ENCODE measurements around the gene MOB3B.

The MOB3B gene

DNA sequence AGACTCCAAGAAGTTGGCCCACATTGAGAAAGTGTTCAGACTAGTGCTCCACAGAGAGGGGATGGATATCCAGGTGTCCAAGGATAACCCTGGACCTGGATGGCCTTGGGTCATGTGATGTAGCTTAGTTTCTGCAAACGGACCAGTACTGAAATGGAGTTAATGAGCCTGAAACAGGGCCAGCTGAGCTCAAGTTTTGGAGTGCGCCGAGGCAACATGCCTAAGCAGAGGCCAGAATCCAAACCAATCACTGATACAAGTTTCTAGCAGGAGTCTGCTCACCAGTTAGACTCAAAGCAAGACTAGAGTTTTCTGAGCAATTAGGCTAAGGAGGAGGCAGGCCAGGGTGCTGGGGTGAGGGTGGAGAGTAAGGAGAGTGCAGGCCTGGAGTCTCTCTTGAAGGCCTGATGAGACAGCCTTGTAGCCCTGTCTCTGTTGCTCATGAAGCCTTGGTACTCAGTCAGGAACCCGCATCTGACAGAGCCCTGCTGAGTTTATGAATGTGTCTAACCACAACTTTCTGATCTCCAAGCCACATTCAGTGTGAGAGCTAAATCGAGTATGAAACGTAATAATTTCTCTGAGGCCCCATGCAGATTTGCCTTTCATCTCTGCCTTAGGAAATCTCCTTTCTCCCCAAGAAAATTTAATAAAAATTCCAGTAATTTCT is 163.8 kb downstream of the MOB3B start:
- peak; percentile 37 to 47 for DNase-seq (ENCODE audit: low read depth in 2 of 2)

DNA sequence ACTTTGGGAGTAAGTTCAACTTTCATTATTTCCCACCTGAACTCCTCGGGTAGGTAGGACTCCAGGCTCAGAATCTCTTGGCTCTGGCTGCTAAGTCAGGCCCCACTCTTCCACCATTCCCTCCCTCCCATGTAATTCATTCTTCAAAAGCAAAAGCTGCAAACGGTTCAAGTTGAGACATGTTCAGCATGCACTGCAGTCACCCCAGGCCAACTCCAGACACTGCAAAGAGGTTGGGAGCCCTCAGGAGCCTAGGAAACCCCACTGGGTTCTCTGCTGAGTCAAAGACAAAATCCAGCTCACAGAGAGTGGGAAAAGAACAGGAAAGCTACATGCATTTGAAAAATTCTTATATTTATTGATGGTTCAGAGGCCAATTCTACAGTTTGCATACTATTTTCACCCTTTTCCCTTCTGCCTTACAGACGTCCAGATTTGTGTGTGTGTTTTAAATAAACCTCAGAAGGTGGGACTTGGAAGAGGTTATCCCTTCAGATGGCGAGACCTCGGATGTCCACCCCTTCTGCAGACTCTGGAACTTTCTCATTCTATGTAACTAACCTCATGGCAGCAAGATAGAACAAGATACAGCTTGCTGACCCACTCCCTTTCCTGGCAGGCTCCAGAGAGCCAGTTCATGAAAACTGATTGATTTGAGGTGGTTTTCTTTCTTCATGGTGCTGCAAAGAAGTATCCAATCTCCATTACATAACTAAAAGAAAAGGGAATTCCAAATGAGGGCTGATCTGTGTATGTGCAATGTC is 167.0 kb downstream of the MOB3B start:
- no peak for DNase-seq (ENCODE audit: low read depth in 2 of 2)

DNA sequence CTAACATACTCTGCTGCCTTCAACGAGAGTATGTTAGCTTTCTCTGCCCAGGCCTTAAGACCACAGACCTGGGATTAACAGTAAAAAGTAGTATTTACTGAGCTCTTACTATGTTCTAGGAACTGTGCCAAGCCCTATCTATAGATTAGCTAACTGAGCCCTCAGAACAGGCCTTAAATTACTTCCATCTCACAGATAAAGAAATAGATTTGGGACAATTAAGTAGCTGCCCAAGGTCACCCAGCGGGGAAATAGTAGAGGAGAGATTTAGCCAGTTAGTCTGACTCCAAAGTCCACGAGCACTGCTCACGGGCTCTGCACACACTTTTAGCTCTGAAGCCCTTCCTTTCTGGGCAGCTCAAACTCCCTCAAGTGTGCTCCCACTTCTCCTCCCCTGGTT is 168.1 kb downstream of the MOB3B start:
- no peak for DNase-seq (ENCODE audit: low read depth in 2 of 2)

DNA sequence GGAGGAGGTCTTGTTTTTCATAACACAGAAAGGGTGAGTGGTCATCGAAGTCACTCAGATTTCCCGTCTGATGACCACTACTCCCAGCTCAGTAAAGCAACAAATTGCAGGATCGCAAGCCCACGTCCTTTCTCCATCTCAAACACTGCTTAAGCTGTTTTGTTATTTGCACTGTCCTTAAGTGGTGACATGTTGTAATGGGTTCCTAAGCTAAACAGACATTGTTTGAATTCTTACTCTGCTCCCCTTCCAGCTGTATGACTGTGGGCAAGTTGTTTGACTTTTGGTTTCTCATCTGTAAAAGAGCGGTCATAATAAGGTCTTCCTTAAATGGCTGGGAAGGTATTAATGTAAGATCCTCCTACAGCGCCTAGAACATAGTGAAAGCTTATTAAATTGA is 169.9 kb downstream of the MOB3B start:
- no peak for DNase-seq (ENCODE audit: low read depth in 2 of 2)

DNA sequence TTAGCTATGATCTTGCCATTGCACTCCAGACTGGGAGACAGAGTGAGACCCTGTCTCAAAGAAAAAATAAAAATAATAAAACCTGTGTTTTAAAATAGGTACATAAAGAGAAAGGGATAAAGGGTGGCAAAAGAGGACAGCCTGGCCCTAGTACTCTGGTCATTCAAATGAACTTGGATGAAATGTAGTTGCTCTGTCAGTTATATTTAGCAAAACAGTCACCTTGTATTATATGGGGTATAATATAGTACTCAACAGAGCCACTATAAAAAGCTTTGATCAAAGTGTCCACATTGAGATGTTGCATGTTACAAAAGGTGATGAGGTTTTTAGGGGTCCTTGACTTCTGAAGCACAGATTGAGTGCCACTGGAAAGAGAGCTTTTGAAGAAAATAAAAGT is 171.6 kb downstream of the MOB3B start:
- no peak for DNase-seq (ENCODE audit: low read depth in 2 of 2)

DNA sequence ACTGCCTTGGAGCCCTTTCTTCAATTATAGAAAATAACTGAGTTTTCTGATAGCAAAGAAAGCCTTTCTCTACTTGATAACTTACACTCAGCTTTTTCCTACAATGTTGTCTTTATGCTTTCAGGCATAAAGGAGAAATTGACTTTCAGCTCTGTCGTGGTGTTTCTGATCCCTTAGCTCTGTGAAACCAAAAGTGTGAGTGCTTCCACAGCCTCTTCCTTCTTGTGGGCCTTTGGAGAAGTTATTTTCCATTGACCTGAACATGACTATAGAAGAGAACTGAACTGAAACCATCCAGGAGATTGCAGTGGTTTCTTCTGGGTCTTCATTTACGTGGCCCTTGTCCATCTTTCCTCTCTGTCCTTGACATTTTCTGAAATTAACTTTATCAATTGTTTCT is 173.2 kb downstream of the MOB3B start:
- DNase-seq (ENCODE audit: low read depth in 2 of 2), result no peak

DNA sequence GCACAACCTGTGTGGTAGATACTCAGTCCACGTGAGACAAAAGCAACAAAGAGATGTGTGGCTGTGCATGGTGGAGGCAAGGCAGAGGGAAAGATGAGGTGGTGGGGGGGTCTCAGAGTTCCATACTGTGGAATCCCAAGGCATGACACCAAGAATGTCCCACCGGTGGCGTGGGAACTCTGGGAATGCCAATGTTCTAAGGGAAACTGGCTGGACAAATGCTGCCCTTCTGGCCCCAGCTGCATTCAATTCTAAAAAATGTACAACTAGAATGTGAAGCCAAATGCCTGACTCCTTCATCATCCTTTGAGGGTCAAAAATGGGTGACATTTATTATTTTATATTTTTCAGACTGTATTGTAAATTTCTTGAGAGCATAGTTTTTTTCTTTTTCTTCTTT is 174.4 kb downstream of the MOB3B start:
- no peak for DNase-seq (ENCODE audit: low read depth in 2 of 2)

DNA sequence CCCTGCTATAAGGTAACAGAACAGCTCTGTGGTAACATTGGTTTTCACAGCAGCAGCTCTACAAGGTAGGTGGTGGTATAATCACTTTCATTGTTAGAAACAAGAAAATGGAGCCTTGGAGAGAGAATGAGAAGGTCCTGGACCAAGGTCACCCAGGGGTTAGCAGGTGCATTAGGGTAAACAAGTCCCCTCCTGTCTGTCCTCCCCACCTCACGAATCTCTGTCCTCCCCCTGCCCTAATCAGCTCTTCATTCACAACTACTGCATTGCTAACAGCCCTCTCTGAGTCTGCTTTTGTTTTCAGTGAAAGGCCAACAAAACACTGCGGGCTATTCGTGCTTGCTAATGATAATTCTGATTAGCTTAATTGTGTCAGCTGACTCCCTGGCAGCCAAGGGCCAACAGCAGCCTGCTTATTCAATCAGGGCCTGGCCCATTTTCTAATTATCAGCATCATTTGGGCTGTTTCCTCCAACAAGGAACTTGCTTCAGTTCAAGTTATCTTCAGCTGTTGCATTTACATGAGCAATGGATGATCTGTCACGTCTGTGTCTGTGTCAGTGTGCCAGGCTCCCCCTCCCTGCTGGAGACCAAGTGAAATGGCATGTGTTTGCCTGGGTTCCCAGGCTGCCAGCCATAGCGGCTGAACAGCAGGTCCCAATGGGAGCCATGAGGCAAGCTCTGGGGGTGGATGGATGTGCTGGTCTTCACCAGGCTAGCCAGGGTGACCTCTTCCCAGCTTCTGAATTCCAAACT is 176.0 kb downstream of the MOB3B start:
- DNase-seq (ENCODE audit: low read depth in 2 of 2), result no peak

DNA sequence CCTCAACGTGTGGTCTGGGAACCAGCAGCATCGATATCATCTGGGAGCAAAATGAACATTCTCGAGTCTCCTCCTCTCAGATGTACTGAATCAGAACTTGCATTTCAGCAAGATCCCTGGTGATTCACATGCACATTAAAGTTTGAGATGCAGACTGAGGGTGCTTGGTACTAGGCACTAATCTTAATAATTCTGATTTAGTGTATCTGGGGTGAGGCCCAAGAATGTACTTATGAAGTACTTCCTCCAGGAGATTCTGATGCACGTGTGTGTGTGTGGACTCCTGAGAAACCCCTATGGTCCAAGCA is 176.5 kb downstream of the MOB3B start:
- no peak for DNase-seq (ENCODE audit: low read depth in 2 of 2)

DNA sequence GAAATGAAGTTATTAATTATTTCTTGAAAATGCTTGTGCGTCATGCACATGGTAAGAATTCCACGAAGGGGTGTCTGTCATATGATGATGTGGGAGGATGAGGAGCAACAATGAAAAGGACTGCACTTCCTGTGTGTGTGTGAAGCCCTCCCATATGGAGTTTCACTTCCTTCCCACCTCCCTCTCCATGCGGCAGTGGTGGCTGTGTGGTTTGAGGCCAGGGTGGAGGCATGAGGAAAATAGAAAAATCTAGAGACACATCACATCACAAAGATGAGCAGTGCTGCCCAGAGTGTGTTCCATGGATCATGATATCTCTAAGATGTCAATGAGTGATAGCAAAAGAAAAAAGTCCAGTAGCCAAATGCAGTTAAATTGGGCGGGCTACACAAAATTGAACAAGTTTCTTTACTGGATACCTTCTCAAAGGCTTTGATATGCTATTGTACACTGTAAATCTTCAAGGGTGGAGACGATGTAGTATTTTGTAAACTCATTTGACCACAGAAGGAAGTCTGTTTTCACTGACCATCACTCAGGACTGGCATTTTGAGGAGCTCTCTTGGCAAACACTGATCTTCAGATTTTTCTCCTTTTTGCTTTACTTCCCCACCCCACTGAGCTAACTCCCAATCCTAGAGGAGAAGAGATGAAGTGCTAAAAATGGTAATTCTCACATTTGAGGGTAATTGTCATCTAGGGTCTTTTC is 177.0 kb downstream of the MOB3B start:
- no peak for DNase-seq (ENCODE audit: low read depth in 2 of 2)

DNA sequence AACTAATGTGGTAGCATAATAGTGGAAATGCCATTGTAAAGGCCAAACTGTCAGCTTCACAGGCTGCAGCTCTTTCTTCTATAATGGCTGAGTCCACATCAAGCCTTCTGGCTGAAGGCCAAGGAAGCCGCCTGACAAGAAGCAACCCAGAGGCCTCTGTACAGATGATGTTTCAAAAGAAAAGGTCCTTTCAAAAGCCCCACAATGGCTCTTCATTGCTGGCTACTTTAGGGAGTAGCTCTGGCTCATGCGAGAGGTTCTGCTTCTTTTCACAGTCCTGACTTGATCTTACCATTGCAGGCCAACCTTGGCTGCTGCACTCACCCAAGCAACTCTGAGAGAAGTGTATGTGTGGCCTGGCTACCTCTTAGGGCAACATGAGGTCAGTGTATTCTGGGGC is 178.2 kb downstream of the MOB3B start:
- no peak for DNase-seq (ENCODE audit: low read depth in 2 of 2)

DNA sequence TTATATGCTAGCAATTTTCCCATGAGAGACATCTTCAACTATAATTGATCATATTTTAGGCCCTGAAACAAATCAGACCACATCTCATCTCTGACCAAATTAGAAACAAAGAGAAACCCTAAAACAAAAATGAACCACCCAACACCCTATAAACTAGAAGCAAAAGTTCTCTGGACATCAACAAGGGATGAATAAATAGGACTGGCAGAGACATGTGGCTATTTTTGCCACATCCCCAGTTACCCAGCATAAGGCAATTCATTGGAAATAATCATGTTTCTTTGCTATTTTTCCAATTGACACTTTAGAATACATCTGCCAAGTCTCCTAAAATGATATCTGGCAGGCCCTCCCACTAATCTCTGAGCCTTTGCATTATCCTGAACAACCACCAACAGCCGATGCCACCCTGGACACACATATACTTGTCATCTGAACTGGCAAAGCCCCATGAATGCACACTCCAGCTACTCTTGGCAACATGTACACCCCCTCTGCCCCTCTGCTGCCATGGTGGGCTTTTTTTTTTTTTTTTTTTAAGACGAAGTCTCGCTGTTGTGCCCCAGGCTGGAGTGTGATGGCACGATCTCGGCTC is 179.1 kb downstream of the MOB3B start:
- DNase-seq (ENCODE audit: low read depth in 2 of 2), result no peak

DNA sequence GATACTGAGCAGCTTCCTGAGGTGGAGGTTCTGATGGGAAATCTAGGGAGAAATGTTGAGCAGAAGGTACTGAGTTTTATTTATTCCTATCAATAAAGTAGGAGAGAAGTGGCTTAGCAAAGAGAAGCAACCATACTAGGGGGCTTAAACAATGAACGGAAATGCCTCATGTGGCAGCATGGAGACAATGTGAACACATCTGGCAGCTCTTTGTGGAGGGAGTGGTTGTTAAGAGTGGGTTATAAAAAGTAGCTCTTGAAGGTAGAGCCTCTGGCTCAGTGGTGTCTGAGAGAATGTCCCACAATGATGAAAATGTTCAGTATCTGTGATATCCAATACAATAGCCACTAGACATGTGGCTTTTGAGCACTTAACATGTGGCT is 179.9 kb downstream of the MOB3B start:
- no peak for DNase-seq (ENCODE audit: low read depth in 2 of 2)

DNA sequence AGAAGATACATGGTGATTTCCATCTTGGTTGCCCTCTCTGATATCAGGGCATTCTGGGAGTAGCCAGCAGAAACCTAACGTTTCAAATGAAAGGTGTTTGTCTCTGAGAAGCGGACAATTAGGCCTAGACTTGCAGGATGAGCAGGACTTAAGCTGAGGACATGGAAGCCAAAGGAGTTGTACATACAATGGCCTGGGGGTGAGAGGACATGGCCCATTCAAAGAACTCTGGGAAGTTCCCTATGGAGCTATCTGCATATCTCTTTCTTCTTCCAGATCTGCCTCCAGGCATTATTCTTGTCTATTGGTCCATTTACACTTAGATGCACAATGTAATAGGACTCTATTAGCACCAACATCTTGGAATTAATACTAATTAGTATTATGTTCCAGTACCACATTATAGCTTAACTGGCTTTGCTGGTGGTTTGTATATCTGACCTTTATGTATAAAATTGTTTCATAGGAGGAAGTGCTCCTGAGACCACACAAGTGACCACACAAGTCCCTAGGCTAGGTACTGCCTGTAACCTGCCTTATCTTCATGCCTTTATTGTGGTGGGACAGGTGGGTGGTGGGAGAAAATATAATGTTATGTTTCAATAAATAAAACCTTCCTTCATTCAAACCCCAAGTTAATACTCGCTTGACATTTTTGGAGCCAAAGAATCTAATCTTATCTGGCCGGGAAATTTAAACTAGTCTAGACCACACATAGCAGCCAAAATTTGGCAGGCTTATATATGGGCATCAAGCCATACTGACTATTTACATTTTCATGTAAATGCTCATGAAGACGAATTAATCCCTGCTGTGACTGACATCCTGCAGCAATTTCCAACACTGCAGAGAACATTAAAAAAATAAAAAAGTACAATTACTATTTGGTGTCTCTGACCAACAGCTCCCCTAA is 180.6 kb downstream of the MOB3B start:
- no peak for DNase-seq (ENCODE audit: low read depth in 2 of 2)

DNA sequence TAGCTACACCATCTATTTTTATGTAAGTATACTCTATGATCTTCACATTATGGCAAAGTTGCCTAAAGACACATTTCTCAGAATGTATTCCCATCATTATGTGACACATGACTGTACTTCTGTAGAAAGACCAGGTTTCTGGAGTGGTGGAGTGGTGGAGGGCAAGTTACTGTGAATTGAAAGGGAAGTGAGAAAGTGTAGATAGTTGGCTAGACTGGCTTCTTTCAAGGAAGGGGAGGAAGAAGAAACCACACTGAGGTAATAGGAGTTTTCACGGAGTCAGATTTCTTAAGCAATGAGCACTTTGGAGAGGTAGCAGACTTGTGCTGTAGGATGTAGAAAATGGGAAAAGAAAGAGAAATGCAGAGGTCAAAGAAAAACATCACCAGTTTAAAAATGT is 181.7 kb downstream of the MOB3B start:
- no peak for DNase-seq (ENCODE audit: low read depth in 2 of 2)

DNA sequence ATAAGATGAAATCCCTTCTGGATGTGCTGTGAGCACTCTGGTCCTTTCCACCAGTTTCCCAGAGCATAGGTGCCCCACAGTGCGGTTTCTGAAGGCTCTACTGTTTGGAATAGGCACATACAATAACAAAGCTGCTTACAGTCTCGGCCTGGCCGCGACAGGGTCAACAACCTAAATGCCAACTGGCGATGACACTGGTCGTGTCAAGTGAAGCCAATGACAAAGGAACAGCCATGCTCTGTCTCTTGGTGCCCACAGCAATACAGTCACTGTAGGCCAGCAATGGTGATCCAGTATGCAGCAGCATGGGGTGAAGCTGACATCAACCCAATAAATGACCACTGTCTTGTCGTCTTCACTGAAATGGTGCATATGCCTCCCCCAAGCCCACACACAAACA is 184.8 kb downstream of the MOB3B start:
- no peak for DNase-seq (ENCODE audit: low read depth in 2 of 2)

DNA sequence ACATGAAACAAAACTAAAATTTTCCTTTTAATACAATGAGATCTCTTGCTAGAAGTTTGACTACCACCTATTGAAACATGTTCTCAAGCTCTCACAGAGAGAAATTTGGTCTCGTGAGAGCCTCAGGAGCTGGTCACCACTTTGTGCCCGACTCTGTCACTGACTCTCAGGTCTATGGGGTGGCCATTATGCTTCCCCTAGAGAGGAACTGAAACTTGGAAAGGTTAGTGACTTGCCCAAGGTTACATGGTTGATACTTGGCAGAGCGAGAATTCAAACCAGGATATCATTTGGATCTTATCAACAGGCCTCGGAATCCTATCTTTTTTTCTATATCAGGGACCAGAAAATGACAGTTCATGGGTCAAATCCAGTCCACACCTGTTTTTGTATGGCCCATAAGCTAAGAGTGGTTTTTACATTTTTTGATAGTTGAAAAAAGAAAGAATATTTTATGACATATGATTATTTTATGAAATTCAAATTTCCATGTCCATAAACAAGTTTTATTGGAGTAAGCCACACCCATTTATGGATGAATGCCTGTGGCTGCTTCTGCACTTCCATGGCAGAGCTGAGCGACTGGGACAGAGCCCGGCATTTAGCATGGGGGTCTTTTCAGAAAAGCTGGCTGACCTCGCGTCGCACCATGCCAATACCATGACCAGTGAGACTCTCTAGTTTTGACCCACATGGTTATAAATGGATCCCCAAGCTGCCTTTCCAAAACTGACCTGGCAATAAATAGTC is 187.9 kb downstream of the MOB3B start:
- DNase-seq (ENCODE audit: low read depth in 2 of 2), result no peak

DNA sequence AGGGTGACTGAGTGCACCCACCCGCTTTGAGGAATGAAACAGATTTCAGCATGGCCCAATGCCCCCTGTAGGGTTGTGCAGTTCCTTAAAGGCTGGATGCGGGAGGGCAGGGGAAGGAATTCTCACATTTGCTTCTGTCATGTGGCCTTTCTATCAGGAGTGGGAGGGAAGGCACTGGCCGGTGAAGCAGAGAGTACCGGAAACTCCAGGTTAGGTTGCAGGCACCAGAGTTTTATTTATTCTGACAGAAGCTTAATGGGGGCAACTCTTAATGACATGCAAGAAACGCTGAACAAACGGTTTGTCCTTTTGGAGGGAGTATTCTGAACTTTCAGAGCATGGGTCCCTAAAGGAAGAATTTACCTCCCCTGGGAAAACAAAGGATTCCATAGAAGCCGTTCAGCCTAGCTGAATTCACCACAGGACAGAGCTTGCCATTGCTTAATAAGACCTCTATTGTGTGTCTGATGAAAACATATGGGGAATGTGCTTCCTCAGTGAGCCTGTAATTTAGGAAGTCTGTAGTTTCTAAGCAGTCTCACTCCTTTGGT is 188.6 kb downstream of the MOB3B start:
- DNase-seq (ENCODE audit: low read depth in 2 of 2), result no peak

DNA sequence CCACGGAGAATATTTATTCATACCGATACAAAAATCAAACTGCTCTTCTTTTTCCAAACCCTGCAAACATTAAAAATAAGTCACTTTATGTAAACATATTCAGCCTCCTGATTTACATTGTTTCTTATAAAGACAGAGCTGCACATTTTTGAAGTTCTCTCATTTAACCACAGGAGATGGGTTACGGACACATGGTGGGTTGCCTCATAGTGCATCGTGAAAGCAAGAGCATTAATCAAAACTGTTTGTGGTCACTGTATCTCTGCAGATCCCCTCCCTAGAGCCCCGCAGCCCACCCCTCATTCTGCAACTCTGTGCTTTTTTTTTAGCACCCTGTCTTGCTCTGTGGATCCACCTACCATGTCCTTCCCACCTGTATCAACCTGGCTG is 189.3 kb downstream of the MOB3B start:
- DNase-seq (ENCODE audit: low read depth in 2 of 2), result no peak

DNA sequence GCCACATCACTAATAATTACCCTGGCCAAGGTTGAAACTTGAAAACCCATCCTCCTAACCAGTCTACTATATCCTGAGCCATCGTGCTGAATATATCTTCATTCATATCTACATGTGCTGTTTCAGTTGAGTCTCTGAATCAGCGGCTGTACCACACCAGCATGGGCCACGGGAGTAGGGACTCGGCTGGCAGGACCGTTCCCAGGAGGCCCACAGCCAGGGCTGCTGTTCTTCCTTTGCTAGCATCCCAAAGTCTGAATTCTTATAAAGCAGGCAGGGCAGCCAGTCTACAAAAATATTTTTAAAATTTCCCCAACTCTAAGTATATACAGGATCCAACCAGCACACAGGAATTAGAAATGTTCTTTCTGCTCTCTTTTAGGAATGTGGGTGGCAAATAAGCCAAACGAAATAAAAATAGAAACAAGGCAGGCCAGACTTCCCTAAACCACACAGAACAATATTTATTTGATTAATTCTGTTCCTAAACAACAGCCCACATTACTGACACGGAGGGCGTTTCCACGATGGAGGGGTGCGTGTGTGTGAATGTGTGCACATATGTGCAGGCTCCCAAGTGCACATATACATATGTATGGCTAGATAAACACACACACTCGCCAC is 189.8 kb downstream of the MOB3B start:
- DNase-seq (ENCODE audit: low read depth in 2 of 2), result no peak

Data from stimulated activated CD4-positive, alpha-beta T cell treated with anti-CD3 and anti-CD28 coated beads, Interleukin-4, amount 100 ng/mL, for 48 hours (primary cell).